GM19324 (cell line): Measurements from ENCODE around the gene OR8G1.
"Not testable (repeated sequence)": the region's sequence is repeated elsewhere in the genome, so short reads cannot be mapped to it uniquely, and the experiment has no call there.

Source experiments
- ATAC-seq: cut with Tn5 transposase; IDR thresholded peaks from one replicate; pipeline ENCODE4 v1.9.1; 2021; ENCODE audit warnings: mild to moderate bottlenecking, moderate library complexity; ENCODE audit not compliant: unreplicated experiment, low FRiP score

Gene OR8G1

DNA sequence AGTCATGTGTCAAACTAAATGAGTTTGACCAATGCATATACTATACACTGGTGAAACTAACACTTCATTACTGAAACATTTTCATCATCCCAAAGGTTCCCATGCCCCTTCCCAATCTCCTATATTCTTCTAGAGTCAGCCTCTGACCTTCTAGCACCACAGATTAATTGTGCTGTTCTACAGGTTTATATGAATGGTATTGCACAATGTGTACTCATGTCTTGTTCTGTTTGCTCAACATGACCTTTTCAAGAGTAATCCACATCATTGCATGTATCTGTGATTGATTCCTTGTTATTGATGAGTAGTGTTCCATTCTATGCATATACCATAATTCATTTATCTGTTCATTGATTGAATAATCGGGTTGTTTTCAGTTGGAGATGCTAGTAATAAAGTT, 7.5 kb upstream of the OR8G1 start:
- no peak for ATAC-seq

DNA sequence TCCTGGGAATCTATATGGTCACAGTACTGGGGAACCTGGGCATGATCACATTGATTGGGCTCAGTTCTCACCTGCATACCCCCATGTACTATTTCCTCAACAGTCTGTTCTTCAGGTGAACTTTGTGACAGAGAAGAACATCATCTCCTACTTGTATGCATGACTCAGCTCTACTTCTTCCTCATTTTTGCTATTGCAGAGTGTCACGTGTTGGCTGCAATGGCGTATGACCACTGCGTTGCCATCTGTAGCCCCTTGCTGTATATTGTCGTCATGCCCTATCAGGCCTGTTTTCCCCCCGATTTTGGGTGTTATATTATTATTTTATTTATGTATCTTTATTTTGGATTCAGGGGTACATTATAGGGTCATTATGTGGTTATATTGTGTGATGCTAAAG, 2.4 kb upstream of the OR8G1 start:
- no peak for ATAC-seq

DNA sequence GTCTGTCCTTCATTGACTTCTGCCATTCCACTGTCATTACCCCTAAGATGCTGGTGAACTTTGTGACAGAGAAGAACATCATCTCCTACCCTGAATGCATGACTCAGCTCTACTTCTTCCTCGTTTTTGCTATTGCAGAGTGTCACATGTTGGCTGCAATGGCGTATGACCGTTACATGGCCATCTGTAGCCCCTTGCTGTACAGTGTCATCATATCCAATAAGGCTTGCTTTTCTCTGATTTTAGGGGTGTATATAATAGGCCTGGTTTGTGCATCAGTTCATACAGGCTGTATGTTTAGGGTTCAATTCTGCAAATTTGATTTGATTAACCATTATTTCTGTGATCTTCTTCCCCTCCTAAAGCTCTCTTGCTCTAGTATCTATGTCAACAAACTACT, 9.0 kb downstream of the OR8G1 start:
- not testable (repeated sequence) for ATAC-seq

DNA sequence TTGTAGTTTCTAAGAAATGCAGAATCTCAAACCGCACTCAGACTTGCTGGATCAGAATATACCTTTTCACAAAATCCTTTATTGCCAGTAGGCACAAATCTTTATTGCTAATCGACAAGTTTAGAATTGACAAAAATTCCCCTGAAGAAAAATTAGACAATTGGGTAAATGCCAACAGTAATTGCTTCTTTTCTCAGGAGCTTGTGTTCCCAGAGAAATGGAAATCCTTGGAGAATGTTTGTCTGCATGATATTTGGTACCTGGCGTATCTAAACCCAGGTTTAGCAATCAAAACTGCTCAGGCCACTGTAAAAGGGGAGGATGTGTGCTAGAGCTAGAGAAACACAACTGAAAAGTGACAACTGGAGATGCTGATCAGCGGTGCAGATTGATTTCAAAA, 15.2 kb downstream of the OR8G1 start, which contains the start of gene OR8G5:
Gene OR8G5 (plus strand): TSS at position 301 of the 400 bp plus-strand sequence. CDS start 8,556 bp downstream, outside the sequence.
- ATAC-seq, result no peak

DNA sequence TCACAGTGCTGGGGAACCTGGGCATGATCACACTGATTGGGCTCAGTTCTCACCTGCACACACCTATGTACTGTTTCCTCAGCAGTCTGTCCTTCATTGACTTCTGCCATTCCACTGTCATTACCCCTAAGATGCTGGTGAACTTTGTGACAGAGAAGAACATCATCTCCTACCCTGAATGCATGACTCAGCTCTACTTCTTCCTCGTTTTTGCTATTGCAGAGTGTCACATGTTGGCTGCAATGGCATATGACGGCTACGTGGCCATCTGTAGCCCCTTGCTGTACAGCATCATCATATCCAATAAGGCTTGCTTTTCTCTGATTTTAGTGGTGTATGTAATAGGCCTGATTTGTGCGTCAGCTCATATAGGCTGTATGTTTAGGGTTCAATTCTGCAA, 24.1 kb downstream of the OR8G1 start:
- ATAC-seq, result not testable (repeated sequence)

DNA sequence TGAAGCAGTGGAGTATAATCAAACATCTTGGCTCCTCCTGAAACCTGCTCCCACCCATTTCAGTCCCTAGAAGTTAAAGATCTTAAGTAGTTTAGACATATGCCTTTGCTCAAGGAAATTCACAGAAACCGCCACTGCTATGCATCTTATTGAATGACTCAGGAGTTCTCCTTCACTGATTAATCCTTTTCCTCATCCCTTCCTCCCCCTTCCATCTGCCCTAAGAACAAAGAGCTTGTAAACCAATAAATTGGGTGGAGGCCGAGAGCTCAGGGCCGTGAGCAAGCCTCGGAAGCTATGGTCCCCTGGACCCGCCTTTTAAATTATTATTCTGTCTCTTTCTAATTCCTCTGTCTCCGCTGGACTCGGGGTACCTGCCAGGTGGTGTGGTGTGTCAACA, 30.0 kb downstream of the OR8G1 start:
- ATAC-seq, result not testable (repeated sequence)

DNA sequence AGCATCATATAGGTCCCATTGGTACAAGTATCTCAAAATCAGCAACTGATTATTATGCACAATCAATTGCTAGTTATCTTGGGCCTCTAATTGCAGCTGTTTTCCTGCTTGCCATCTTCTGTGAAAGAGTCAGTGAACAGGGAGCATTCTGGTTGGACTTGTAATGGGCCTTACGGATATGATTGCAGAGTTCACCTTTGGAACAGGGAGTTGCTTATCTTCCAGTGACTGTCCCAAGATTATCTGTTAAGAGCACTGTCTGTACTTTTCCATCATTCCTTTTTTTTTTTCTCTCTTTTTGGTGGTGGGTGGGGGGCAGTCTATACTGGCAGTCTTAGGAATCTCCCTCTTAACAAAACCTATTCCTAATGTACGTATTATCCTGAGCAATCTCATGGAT, 33.1 kb downstream of the OR8G1 start:
- no peak for ATAC-seq

DNA sequence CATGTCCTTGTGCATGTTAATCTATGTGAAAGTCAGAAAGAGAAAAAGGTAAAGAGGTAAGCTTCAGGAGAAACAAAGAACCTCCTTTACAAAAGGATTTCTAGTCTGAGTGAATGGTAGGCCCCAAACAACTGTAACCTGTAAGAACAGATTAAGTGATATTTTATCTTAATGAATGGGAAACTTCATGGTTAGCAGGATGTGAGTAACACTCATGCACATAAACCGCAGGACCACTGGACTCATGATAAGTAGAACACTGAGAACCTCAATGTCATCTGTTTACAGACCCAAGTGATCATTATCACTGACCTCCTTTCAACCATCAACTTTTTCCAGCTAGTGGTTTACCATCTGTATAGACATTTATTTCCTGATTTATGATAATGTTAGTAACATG, 35.2 kb downstream of the OR8G1 start:
- ATAC-seq, result no peak

DNA sequence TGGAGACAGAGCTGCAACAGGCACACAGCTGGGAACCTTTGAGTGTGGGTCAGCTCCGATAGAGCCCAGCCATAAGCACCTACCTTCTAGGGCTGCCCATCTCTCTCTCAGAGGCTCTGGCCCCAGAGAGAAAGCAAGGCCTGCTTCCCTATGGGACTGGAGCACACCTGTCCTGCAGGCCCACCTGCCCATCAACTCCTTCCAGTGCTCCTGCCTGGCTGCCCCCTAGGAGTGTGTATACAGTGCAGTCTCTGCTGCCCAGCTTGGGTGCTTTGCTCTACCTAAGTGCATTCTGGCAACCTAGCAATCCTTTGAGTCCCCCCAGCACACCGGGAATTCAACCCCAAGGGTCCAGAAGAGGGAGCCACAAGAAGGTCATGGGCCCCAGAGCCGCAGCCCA, 36.3 kb downstream of the OR8G1 start:
- no peak for ATAC-seq

DNA sequence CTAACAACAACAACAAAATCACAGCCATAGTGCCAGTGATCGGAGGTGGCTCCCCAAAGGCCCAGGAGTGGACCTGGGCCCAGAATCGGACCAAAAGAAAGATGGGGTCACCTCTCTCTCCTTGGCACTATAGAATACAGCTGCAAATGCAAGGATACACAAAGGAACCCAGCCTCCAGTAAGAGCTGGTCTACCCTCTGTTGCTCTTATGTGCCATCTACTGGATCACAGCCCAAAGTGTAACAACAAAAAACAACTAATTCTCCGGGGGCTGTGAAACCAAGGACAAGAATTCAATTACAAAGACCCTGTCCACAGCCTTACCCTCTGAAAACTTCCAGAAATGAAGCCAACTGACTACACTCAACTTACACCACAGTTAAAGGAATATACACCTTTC, 36.9 kb downstream of the OR8G1 start:
- ATAC-seq, result no peak

DNA sequence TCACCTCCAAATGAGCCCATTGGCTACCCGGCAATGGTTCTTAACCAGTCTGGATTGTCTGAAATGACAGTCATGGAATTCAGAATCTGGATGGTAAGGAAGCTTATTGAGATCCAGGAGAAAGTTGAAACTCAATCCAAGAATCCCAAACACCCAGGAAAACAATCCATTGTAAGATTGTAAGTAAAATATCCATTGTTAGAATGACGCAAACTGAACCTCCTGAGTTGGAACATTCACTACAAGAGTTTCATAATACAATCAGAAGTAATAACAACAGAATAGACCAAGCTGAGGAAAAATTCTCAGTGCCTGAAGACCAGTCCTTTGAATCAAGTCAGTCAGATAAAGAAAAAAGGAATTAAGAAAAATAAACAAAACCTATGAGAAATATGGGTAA, 37.4 kb downstream of the OR8G1 start:
- no peak for ATAC-seq

DNA sequence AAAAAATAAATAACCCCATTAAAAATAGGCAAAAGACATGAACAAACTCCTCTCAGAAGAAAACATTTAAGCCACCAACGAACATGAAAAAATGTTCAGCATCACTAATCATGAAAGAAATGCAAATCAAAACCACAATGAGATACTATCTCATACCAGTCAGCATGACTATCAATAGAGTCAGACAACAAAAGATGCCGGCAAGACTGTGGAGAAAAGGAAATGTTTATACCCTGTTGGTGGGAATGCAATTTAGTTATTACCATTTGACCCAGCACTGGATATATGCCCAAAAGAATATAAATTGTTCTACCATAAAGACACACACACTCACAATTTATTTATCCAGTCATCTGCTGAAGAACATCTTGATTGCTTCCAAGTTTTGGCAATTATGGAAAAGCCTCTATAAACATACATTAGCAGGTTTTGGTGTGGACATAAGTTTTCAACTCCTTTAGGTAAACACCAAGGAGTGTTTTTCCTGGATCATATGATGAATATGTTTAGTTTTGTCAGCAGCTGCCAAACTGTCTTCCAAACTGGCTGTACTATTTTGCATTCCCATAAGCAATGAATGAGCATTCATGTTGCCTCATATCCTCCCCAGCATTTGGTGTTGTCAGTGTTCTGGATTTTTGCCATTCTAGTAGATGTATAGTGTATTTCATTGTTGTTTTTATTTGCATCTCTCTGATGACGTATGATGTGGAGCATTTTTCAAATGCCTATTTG, 44.9 kb downstream of the OR8G1 start:
- ATAC-seq, result no peak

DNA sequence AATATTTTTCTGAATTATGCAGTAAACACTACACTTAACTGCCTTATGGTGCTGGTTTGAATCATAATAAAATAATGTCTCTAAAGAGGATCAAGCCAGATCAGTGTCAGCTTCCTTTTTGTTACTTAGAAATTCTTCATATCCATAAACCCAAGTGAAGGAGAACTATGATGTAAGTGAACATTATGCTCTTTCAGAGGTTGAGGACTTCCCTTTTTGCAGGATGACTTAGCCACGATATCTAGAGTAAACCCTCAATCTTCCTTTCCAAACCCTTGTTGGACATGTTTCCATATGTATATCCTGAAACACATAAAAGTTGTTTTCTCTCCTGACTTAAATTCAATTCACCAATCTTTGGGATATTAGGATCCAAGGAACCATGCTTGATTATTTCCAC, 53.8 kb downstream of the OR8G1 start:
- no peak for ATAC-seq

DNA sequence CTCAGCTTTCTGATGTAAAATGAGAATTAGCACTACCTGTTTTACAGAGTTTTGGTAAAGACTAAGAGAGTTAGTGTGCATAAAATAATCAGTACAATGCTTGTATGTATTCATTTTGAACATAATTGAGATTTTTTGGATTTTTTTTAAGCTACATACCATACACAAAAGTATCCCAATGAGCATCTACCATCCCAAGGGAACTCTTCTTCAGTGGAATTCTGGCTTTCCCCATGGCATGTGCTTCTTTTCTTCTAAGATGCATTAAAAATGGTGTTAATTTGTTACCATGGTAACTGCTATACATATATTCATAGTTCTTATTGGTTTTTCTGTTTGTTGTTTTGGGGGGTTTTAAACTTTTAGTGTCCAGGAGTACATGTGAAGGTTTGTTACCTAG, 55.1 kb downstream of the OR8G1 start:
- no peak for ATAC-seq

DNA sequence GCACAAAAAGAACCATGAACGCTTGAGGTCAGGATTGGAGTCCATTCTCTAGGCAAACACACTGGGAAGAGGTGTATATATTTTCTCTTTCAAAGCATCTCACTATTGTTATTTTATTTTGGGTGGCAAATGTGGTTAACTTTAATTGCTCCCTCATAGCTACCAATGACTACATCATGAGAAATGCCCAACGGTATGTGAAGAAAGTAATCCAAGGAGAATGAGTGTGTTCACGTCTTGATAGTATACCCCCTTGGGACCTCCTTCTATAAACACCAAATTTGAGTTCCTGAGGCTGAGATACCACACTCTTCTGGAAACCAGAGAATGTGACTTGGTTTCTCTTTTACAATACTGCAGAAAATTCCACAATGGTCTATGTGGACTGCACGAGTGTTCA, 57.0 kb downstream of the OR8G1 start:
- ATAC-seq, result no peak

DNA sequence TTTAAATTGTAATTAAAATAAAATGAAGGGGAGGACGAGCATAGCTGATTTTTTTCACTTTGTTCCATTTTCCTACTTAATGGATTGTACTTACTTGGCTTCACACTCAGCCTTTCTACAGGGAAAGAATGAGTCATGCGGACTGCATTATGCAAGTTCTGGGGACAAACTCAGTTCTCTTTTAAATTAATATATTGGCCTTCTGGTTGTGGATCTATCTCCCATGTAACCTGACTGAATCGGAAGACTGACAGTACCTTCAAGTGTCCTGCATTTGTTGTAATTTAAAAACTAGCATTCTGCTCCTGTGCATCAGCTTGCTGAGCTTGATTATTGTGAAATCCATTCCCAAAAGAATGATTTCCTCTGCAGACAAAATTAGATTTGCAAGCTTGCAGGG, 60.7 kb downstream of the OR8G1 start:
- ATAC-seq, result no peak

DNA sequence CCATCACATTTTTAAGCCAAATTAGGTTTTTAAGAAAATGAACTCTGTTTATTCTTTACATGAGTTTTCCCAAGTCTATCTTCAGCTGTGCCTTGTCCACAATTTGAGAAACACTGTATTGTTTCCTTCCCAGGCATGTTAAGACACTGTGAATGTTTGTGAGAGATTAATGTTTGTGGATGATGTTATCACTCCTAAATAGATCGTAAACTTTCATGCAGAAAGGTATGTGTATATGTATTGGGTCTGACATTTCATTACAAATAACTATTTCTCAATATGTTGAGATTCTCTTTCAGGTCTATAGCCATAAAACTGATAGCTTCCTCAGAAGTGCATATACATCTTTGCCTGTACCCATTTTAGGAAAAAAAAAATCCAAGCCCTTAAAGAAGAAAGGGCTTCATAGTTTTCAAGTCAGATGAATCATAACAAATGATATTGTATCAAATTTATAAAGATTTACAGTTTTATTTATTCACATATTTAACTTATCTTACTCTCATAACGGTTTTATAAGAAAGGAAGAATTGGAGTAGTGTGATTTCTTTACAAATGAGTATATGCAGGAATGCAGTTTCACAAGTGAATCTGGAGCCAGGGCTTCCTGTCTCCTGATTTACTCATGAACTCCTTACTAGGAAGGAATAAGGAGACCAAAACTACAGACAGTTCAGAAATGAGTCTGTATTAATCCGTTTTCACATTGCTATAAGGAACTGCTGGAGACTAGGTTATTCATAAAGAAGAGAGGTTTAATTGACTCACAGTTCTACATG, 61.6 kb downstream of the OR8G1 start:
- ATAC-seq, result no peak
